ENCODE measurements around the gene CACHD1. TPM values are rescaled to one million over a fixed set of nuclear protein-coding genes. Genes with fewer than 3 reads are reported as not detected.

Gene CACHD1
- total RNA-seq, 2 experiments from 2014 or later = not detected

DNA sequence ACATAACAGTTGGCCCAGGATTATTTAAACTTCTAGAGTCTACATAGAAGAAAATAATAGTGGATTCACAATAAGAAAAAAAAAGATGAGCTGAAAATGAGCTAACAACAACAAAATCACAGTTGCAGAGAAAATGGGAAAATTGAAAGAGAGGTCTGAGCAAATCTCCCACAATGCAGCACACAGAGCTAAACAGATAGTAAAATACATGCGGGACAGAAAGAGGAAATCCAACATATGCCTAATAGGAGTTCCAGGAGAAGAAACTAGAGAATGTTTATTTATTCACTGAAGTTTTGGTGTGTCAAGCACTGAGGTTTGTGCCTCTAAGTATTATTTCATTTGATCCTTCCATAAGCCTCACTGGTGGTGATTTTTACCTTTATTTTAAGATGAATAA, 45.5 kb upstream of the CACHD1 start:
- Histone ChIP-seq H3K9me3 (ENCODE audit: low read length) (no peaks in the 10 kb centered on the region), H2AFZ (ENCODE audit: low read length) (no peak overlapping the region), H3K79me2 (ENCODE audit: insufficient read depth, low read depth, low read length) (no peaks in the 10 kb centered on the region), H4K20me1 (ENCODE audit: insufficient read depth, low read length) (no peaks in the 10 kb centered on the region), H3K27ac (ENCODE audit: low read depth, low read length, poor library complexity, severe bottlenecking) (no peak overlapping the region), H3K4me3 (ENCODE audit: low read depth, low read length, poor library complexity, severe bottlenecking) (no peak overlapping the region), H3K36me3 (ENCODE audit: insufficient read depth, low read length) (no peaks in the 10 kb centered on the region), H3K4me2 (ENCODE audit: low read length) (no peak overlapping the region), H3K9me2 (ENCODE audit: insufficient read depth, low read length) (no peaks in the 10 kb centered on the region), H3K4me1 (ENCODE audit: insufficient read depth, low read length, poor library complexity, severe bottlenecking) (no peaks in the 10 kb centered on the region)
- TF ChIP-seq, protein P1, sequence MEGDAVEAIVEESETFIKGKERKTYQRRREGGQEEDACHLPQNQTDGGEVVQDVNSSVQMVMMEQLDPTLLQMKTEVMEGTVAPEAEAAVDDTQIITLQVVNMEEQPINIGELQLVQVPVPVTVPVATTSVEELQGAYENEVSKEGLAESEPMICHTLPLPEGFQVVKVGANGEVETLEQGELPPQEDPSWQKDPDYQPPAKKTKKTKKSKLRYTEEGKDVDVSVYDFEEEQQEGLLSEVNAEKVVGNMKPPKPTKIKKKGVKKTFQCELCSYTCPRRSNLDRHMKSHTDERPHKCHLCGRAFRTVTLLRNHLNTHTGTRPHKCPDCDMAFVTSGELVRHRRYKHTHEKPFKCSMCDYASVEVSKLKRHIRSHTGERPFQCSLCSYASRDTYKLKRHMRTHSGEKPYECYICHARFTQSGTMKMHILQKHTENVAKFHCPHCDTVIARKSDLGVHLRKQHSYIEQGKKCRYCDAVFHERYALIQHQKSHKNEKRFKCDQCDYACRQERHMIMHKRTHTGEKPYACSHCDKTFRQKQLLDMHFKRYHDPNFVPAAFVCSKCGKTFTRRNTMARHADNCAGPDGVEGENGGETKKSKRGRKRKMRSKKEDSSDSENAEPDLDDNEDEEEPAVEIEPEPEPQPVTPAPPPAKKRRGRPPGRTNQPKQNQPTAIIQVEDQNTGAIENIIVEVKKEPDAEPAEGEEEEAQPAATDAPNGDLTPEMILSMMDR (conservative IDR thresholded peaks at IDR 0.05; ENCODE audit: low read length) = no peak
- no peak for TF ChIP-seq EZH2phosphoT487 (IDR thresholded peaks at IDR 0.05; ENCODE audit: borderline replicate concordance, low read depth, low read length)
- intact Hi-C loops (cut with micrococcal nuclease; ENCODE audit: unreplicated experiment) = no loop called here
- ChIA-PET POLR2A (interaction anchor here (0.6 to 1.1 kb wide), 3 partner anchors 39 to 1393 kb away, joined by 3 read pairs; no protein-coding TSS in a partner anchor), CTCF (ENCODE audit: unreplicated experiment) (no interaction called here)
- DNase-seq (ENCODE audit: low spot score) = no peak
- BruUV-seq (replicated peaks) = no TSS peak

GRCh38 chr1:64425521-64425920, 44.4 kb upstream of the CACHD1 start:
- no peak overlapping the region for H2AFZ ChIP-seq (ENCODE audit: low read length)
- intact Hi-C loops (cut with micrococcal nuclease; ENCODE audit: unreplicated experiment) = no loop called here
- no peak overlapping the region for H3K27ac ChIP-seq (ENCODE audit: low read depth, low read length, poor library complexity, severe bottlenecking)
- ChIA-PET CTCF (ENCODE audit: unreplicated experiment) (no interaction called here), POLR2A (no interaction called here)
- H3K79me2 ChIP-seq (ENCODE audit: insufficient read depth, low read depth, low read length) = no peaks in the 10 kb centered on the region
- TF ChIP-seq, protein P1 (conservative IDR thresholded peaks at IDR 0.05; ENCODE audit: low read length) = no peak
- TF ChIP-seq EZH2phosphoT487 (IDR thresholded peaks at IDR 0.05; ENCODE audit: borderline replicate concordance, low read depth, low read length) = no peak
- H3K4me3 ChIP-seq (ENCODE audit: low read depth, low read length, poor library complexity, severe bottlenecking) = no peak overlapping the region
- H3K9me2 ChIP-seq (ENCODE audit: insufficient read depth, low read length) = no peaks in the 10 kb centered on the region
- H3K9me3 ChIP-seq (ENCODE audit: low read length) = no peaks in the 10 kb centered on the region
- no TSS peak for BruUV-seq (replicated peaks)
- H3K4me2 ChIP-seq (ENCODE audit: low read length) = no peak overlapping the region
- DNase-seq (ENCODE audit: low spot score) = no peak
- no peaks in the 10 kb centered on the region for H3K4me1 ChIP-seq (ENCODE audit: insufficient read depth, low read length, poor library complexity, severe bottlenecking)
- no peaks in the 10 kb centered on the region for H3K36me3 ChIP-seq (ENCODE audit: insufficient read depth, low read length)
- no peaks in the 10 kb centered on the region for H4K20me1 ChIP-seq (ENCODE audit: insufficient read depth, low read length)

- DNase-seq (ENCODE audit: low spot score) = no peak
- Histone ChIP-seq H3K9me2 (ENCODE audit: insufficient read depth, low read length) (no peaks in the 10 kb centered on the region), H3K4me1 (ENCODE audit: insufficient read depth, low read length, poor library complexity, severe bottlenecking) (no peaks in the 10 kb centered on the region), H3K79me2 (ENCODE audit: insufficient read depth, low read depth, low read length) (no peaks in the 10 kb centered on the region), H3K4me2 (ENCODE audit: low read length) (no peak overlapping the region), H3K27ac (ENCODE audit: low read depth, low read length, poor library complexity, severe bottlenecking) (no peak overlapping the region), H3K36me3 (ENCODE audit: insufficient read depth, low read length) (no peaks in the 10 kb centered on the region), H3K4me3 (ENCODE audit: low read depth, low read length, poor library complexity, severe bottlenecking) (no peak overlapping the region), H3K9me3 (ENCODE audit: low read length) (no peaks in the 10 kb centered on the region), H2AFZ (ENCODE audit: low read length) (no peak overlapping the region), H4K20me1 (ENCODE audit: insufficient read depth, low read length) (no peaks in the 10 kb centered on the region)
- ChIA-PET POLR2A (interaction anchor here (0.6 kb wide), 1 partner anchor 244 kb away, joined by 4 read pairs; no protein-coding TSS in a partner anchor), CTCF (ENCODE audit: unreplicated experiment) (no interaction called here)
- TF ChIP-seq, protein P1 (conservative IDR thresholded peaks at IDR 0.05; ENCODE audit: low read length) = no peak
- no peak for TF ChIP-seq EZH2phosphoT487 (IDR thresholded peaks at IDR 0.05; ENCODE audit: borderline replicate concordance, low read depth, low read length)
- BruUV-seq (replicated peaks) = no TSS peak
- intact Hi-C loops (cut with micrococcal nuclease; ENCODE audit: unreplicated experiment) = no loop called here
Observed at GRCh38 chr1:64426681-64427080, 43.2 kb upstream of the CACHD1 start.
